Motor neuron (in vitro differentiated cells): ENCODE results near the gene MDH2. TPM values are rescaled to one million over a fixed set of nuclear protein-coding genes. Genes with fewer than 3 reads are reported as not detected.
"Not testable (repeated sequence)": the region's sequence is repeated elsewhere in the genome, so short reads cannot be mapped to it uniquely, and the experiment has no call there.

Experiments
- ATAC-seq, 8 experiments: fragments of 200-7000 bp; cut with Tn5 transposase; replicated peaks in 6 of 8; 2 replicates each; pipeline ENCODE4 v1.8.0; 2021; ENCODE audit warnings: mild to moderate bottlenecking in 8 of 8, moderate library complexity in 8 of 8
- H3K27ac ChIP-seq, 2 donors: fragments of 250-450 bp; sonication (Bioruptor Pico); 2 replicates each; pipeline ENCODE4 v1.9.0; 2021; ENCODE audit warnings: antibody characterized with exemption in 2 of 2, mild to moderate bottlenecking in 2 of 2, moderate library complexity in 1 of 2
- H3K4me1 ChIP-seq, 2 donors: fragments of 250-450 bp; sonication (Bioruptor Pico); replicated peaks in 1 of 2; 2 replicates each; pipeline ENCODE4 v1.6.1; 2021; ENCODE audit warnings: antibody characterized with exemption in 2 of 2, mild to moderate bottlenecking in 2 of 2, moderate library complexity in 1 of 2
- H3K4me3 ChIP-seq, 5 donors: fragments of 250-450 bp; sonication (Bioruptor Pico); 2 replicates each; pipeline ENCODE4 v1.9.0; 2021; ENCODE audit warnings: antibody characterized with exemption in 5 of 5, mild to moderate bottlenecking in 5 of 5, moderate library complexity in 4 of 5
- WGBS, 10 experiments: fragments of 450-650 bp; shearing (Covaris generic); methylation state at CpG; one replicate each; pipeline ENCODE4 v1.0.0; 2022; 5-methylcytosine and 5-hydroxymethylcytosine counted together
- in situ Hi-C, 9 experiments: fragments of 400-800 bp; cut with MboI; loops; one replicate each; pipeline ENCODE4 v1.15.0; 2021; ENCODE audit warnings: low sequenced_read_pairs in 9 of 9, low pct_unique_long_range_greater_than_20kb in 2 of 9; ENCODE audit not compliant: unreplicated experiment in 9 of 9
- total RNA-seq, 8 experiments: library from RNA; unstranded; fragments of 300-600 nt; gene quantifications; 2 replicates each; pipeline versions ENCODE4 v1.2.3 to v1.2.4, GENCODE V29; 2022

Gene MDH2
- total RNA-seq, 8 experiments from 2014 or later = 98.4 to 223 (median 131) TPM

DNA sequence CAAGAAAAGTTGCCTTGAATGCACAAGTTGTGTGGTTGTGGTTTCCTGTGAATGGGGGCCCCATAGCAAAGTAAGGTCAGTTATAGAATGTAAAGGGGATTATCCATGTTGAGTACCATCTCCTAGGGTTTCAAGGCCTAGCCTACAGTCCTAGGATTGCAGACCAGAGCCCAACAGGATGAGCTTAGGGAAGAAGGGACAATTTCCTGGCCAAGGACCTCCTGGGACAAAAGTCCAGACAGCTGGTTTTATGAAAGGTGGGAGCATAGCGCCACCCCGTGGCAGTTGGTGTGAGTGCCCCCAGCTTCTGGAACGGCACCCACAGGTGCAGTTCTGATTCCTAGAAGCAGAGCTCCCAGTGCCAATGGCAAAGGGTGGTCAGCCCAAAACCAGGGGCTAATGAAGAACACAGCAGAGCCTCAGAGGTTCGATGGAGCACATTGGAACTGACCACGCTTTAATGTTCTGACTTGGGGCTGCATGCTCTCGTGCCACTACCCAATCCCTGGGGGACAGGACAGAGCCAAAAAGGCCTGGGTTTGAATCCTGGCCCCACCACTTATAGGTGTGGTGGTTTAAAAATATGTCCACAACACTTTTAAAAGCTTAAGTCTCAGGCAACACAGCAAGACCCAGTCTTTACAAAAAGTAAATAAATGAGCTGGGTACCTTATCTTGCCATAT is 27.7 kb upstream of the MDH2 start:
- no peak overlapping the region for H3K4me3 ChIP-seq
- no peaks in the 10 kb centered on the region for H3K4me1 ChIP-seq
- in situ Hi-C loops = loop anchor here in 1 of 9 experiments (25.0 kb wide), 1 partner anchor 158 kb away; no protein-coding TSS in a partner anchor
- no peak overlapping the region for H3K27ac ChIP-seq
- ATAC-seq = peak; percentile 36 to 79 (median 60)
- WGBS, 10 experiments = 0 to 39% (median 15%) methylated on average over 3 to 4 of the region's 6 CpGs; no CpG with 5 or more reads in 7 of the 10 experiments

DNA sequence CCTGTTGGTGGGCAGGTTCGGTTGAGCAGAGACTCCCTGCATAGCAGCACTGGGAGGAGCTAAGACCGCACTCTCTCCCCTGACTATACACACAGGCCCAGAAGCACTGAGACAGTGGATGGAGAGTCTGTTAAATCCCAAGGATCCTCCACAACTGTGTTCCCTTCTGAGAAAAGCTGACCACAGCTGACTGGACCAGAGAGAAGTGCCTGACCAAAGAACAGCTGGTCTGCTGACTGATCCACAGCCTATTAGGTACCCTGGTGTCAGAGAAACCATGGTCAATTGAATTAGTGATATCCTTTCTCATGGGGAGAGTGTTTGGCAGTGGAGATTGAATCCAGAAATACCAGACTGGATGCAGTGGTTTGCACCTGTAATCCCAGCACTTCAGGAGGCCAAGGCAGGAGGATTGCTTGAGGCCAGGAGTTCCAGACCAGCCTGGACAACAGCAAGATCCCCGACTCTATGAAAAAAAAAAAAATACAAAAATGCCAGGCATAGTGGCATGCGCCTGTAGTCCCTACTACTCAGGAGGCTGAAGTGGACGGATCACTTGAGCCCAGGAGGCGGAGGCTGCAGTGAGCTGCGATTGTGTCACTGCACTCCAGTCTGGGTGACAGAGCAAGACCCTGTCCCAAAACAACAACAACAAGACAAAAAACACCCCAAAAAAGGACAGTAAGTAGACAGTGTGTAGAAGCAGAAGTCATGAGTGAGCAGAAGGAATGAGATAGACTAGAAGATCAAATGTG is 25.7 kb upstream of the MDH2 start:
- Histone ChIP-seq H3K27ac (no peak overlapping the region), H3K4me3 (no peak overlapping the region), H3K4me1 (no peaks in the 10 kb centered on the region)
- WGBS, 10 experiments = 80 to 100% (median 93%) methylated on average over 1 to 6 of the region's 7 CpGs; no CpG with 5 or more reads in 4 of the 10 experiments
- in situ Hi-C loops = loop anchor here in 1 of 9 experiments (25.0 kb wide), 1 partner anchor 160 kb away; no protein-coding TSS in a partner anchor
- ATAC-seq = peak in 1 of 8 experiments; percentile 9

DNA sequence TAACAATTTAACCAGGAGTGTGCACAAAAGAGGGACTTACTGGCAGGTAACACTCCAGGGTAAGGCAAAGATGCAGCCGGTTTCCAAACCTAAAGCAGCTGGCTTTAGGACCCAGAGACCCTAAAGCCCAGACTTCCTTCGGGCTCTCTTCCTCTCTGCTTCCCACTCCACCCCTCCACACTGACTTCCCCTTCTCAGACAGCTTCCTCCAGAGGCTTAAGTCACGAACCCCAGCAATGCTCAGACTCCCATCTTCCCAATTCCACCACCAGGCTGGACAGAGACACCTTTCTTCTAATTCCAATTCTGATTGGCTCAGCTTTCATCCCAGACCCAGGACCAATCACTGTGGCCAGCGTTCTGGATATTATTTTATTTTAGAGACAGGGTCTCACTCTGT is 24.9 kb upstream of the MDH2 start:
- peak in 1 of 8 experiments; percentile 27 for ATAC-seq
- H3K27ac ChIP-seq = no peak overlapping the region
- no peaks in the 10 kb centered on the region for H3K4me1 ChIP-seq
- in situ Hi-C loops = loop anchor here in 1 of 9 experiments (25.0 kb wide), 1 partner anchor 161 kb away; no protein-coding TSS in a partner anchor
- WGBS, 10 experiments = 0 to 67% (median 50%) methylated on average over 1 to 4 of the region's 4 CpGs; no CpG with 5 or more reads in 2 of the 10 experiments
- H3K4me3 ChIP-seq = no peak overlapping the region

DNA sequence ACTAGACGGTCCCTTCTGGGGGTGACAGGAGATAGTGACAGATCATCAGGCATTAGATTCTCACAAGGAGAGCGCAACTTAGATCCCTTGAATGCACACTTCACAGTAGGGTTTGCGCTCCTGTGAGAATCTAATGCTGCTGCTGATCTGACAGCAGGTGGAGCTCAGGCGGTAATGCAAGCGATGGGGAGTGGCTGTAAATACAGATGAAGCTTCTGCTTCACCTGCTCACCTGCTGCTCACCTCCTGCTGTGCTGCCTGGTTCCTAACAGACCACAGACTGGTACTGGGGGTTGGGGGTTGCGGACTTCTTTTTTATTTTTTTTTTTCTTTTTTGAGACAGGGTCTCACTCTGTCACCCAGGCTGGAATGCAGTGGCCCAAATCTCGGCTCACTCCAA is 18.2 kb upstream of the MDH2 start:
- ATAC-seq, H3K4me3 ChIP-seq, H3K27ac ChIP-seq, H3K4me1 ChIP-seq, in situ Hi-C loops: not testable (repeated sequence)
- 73 to 100% (median 100%) methylated on average over 1 to 5 of the region's 7 CpGs; no CpG with 5 or more reads in 2 of the 10 experiments for WGBS, 10 experiments

DNA sequence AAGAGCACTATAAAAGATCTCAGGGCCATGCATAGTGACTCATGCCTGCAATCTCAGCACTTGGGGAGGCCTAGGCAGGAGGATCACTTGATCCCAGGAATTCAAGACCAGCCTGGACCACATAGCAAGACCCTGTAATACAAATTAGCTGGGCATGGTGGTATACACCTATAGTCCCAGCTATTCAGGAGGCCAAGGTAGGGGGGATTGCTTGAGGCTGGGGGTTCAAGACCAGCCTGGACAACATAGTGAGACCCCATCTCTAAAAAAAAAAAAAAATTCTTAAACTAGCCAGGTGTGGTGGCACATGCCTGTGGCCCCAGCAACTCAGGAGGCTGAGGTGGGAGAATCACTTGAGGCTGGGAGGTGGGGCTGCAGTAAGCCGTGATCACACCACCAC is 15.9 kb upstream of the MDH2 start:
- in situ Hi-C loops = no loop called here

DNA sequence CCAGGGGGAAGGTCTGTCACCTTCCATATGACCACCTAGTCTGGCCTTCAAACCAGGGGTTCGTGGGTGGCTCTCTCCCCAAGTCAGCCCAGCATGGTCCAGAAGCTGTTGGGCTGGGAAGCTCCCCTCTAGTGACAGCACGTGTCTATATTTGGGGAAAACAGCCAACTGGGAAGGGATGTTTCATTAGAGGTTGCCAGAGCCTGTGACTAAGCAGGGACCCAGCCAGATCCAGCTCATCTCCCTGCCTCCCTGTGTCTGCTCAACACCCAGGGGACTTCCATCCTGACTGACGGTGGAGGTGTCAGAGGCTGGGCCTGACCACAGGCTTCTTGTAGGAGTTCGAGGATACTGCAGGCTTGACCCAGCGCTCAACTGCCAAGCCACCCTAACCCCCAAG is 10.6 kb upstream of the MDH2 start:
- Histone ChIP-seq H3K4me1 (no peaks in the 10 kb centered on the region), H3K27ac (no peak overlapping the region), H3K4me3 (no peak overlapping the region)
- peak in 2 of 8 experiments; percentile 45 to 75 for ATAC-seq
- WGBS, 10 experiments = 0 to 100% (median 50%) methylated on average over 1 to 2 of the region's 5 CpGs; no CpG with 5 or more reads in 4 of the 10 experiments
- in situ Hi-C loops = no loop called here

More for the DNA sequence above, 15.9 kb upstream of the MDH2 start:
- Histone ChIP-seq H3K4me3 (no peak overlapping the region), H3K4me1 (no peaks in the 10 kb centered on the region), H3K27ac (no peak overlapping the region)
- ATAC-seq = no peak
- 60% methylated on average over 1 of the region's 1 CpG; no CpG with 5 or more reads in 9 of the 10 experiments for WGBS, 10 experiments

DNA sequence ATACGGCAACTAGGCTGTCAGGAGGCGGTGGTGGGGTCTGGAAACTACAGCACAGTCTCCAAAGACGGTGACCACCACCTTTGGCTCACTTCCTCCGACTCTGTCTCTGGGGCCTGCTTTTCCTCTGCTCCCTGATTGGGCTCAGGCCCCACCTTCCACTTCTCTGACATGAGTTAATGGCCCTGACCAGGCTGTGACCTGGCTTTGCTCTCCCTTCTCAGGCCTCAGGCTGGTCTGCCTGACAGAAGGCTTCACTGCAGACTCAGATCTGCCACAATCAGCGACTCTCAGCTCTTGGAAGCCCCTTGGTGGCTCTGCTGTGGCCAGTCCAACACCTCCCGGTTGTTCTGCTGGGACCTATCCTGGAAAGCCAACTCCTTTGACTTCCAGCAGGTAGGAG is 7.8 kb upstream of the MDH2 start:
- no peak overlapping the region for H3K4me3 ChIP-seq
- no peaks in the 10 kb centered on the region for H3K4me1 ChIP-seq
- ATAC-seq = no peak
- in situ Hi-C loops = no loop called here
- no peak overlapping the region for H3K27ac ChIP-seq
- 40 to 100% (median 100%) methylated on average over 1 to 3 of the region's 6 CpGs; no CpG with 5 or more reads in 5 of the 10 experiments for WGBS, 10 experiments

DNA sequence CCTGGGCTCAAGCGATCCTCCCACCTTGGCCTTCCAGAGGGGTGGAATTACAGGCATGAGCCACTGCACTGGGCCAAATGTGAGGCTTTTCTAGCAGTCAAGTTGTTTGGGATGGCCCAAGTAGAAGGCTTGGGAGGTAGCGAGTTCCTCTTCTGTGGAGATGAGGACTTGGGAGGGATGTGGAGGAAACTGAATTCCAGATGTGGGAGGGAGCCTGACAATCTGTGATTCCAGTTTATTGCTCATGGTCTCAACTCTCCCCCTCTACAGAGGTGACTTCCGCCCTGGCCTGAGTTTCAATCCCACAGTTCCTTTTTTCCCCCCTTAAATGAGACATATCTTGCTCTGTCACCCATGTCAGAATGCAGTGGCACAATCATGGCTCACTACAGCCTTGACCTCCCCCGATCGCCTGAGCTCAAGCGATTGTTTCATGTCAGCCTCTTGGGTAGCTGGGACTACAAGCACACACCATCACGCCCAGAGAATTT is 3.5 kb upstream of the MDH2 start:
- no peak overlapping the region for H3K27ac ChIP-seq
- peaks cover 8 to 13% of the 10 kb centered on the region in 2 donors for H3K4me1 ChIP-seq
- in situ Hi-C loops = no loop called here
- ATAC-seq = no peak
- 89 to 100% (median 100%) methylated on average over 1 to 4 of the region's 7 CpGs; no CpG with 5 or more reads in 3 of the 10 experiments for WGBS, 10 experiments
- H3K4me3 ChIP-seq = no peak overlapping the region

DNA sequence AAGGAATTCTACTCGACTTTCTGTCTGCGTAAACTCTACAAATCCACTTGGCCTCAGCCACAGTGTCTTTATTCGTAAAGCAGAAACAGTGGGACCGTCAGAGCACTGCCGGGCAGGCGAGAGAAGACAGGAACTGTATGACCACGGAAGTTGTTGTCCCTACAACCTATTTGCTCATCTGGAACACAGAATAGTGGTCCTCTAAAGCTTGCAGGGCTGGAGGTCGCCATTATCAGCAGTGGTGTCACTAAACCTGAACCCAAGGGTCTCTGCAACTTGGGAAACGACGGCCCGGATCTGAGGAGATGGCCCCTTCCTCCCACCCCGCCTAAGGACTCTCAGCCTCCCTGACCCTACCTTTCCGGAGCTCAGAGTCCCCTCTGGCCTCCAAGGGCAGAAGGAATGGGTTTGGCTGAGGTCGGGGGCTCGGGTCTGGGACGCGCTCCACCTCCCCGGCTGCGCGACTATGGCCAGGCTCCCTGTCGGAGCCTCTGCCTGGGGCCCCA is 548 bp upstream of the MDH2 start:
- H3K4me1 ChIP-seq = peaks cover 8 to 13% of the 10 kb centered on the region in 2 donors
- 0 to 23% (median 8%) methylated on average over 1 to 8 of the region's 21 CpGs; no CpG with 5 or more reads in 5 of the 10 experiments for WGBS, 10 experiments
- peak overlapping the region; percentile 96 to 97 for H3K27ac ChIP-seq
- H3K4me3 ChIP-seq = peak overlapping the region; percentile 76 to 99 (median 92)
- in situ Hi-C loops = no loop called here
- ATAC-seq = peak in 2 of 8 experiments; percentile 5 to 7

DNA sequence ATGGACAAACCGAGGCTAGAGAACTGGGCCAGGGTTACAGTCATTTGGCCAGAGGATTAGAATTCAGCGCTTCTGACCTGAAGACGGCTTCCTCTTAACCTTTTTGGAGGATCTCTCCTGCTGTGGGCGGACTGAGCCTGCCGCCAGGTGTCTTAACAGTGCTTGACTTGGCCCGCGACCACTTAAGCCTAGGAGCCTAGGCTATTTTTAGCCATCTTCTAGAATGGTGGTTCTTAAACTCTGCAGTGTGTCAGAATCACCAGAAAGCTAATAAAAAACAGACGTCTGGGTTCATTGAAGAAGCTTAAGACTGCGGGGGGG is 722 bp downstream of the MDH2 start:
- Histone ChIP-seq H3K4me1 (peaks cover 8 to 13% of the 10 kb centered on the region in 2 donors), H3K4me3 (peak overlapping the region; percentile 76 to 99 (median 92)), H3K27ac (peak overlapping the region; percentile 96 to 97)
- peak in 2 of 8 experiments; percentile 0 for ATAC-seq
- WGBS, 10 experiments = 0 to 5% (median 0%) methylated on average over 1 to 5 of the region's 9 CpGs
- in situ Hi-C loops = no loop called here

DNA sequence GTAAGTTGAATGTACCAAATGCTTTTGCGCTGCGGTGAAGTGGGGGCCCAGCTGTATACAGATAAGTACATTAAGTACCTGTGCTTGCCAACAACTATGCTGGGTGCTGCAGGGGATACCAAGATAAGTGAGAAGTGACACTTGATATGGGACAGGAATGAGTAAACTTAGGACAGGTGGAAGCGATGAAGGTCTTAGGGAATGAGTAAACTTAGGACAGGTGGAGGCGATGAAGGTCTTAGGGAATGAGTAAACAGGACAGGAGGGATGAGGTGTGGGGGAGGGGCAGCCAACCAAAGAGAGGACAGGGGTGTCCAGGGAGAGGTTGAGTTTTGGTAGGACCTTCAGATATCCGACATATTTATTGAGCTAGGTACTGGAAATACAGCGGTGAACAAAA is 1.4 kb downstream of the MDH2 start:
- H3K4me1 ChIP-seq = peaks cover 8 to 13% of the 10 kb centered on the region in 2 donors
- peak overlapping the region in 4 of 5 donors; percentile 76 to 99 (median 90) for H3K4me3 ChIP-seq
- peak overlapping the region in 1 of 2 donors; percentile 97 for H3K27ac ChIP-seq
- no peak for ATAC-seq
- in situ Hi-C loops = no loop called here
- WGBS, 10 experiments = 79 to 100% (median 94%) methylated on average over 1 to 6 of the region's 6 CpGs; no CpG with 5 or more reads in 2 of the 10 experiments

DNA sequence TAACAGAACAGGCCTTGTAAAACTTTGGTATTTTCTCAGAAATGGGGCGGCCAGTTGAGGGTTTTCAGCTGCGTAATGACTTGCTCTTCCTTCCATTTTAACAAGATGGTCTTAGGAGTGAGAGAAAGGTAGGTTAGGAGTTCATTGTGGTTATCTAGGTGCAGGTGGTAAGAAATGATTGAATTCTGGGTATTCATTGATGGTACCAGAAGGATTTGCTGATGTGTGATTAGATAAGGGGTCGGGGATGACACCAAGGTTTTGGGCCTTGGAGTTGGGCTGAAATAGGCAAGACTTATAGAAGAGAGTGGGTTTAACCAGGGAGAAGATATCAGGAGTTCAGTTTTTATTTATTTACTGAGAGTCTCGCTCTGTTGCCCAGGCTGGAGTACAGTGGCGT is 2.6 kb downstream of the MDH2 start:
- WGBS, 10 experiments = 80 to 100% (median 95%) methylated on average over 2 to 5 of the region's 5 CpGs; no CpG with 5 or more reads in 4 of the 10 experiments
- in situ Hi-C loops = no loop called here

DNA sequence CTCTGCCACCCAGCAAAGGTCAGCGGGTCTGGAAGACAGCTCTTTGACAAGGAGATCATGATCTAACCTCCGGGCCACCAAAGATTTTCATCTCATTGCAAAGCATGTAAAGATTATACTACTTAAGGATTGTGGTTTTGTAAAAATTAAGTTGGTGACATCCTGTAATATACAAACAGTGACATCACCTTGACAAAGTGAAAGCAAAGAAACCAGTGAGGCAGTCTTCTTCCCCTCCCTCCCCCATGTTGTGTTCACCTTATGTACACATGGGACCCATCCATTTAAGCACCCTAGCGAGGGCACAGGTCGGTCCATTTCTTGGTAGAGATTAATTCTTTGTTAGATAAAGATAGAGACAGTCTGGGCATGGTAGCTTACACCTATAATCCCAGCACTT is 3.9 kb downstream of the MDH2 start:
- no peak for ATAC-seq
- H3K4me3 ChIP-seq = no peak overlapping the region
- H3K27ac ChIP-seq = no peak overlapping the region
- in situ Hi-C loops = no loop called here
- peaks cover 5 to 9% of the 10 kb centered on the region in 2 donors for H3K4me1 ChIP-seq
- WGBS, 10 experiments = 79 to 100% (median 100%) methylated on average over 1 to 4 of the region's 4 CpGs; no CpG with 5 or more reads in 2 of the 10 experiments

More for the DNA sequence above, 2.6 kb downstream of the MDH2 start:
- ATAC-seq = no peak
- Histone ChIP-seq H3K27ac (no peak overlapping the region), H3K4me3 (no peak overlapping the region), H3K4me1 (peaks cover 8 to 13% of the 10 kb centered on the region in 2 donors)
